Neural progenitor cell (in vitro differentiated cells): ENCODE data around the gene CHIA.

Source experiments
- CTCF ChIP-seq: fragments of 200-600 bp; sonication (generic); IDR thresholded peaks from 2 replicates; pipeline ENCODE4 v1.5.1; 2017; ENCODE audit warnings: antibody characterized with exemption, mild to moderate bottlenecking
- EZH2 ChIP-seq: fragments of 200-600 bp; sonication (generic); IDR thresholded peaks from 2 replicates; pipeline ENCODE4 v1.6.1; 2017; ENCODE audit warnings: antibody characterized with exemption, mild to moderate bottlenecking, moderate library complexity
- EZH2phosphoT487 ChIP-seq: fragments of 200-600 bp; sonication (generic); IDR thresholded peaks from 2 replicates; pipeline ENCODE4 v1.6.1; 2017; ENCODE audit warnings: antibody characterized with exemption

GRCh38 chr1:111274653-111275052 lies 16.0 kb upstream of the CHIA start:
- TF ChIP-seq CTCF, result no peak
- TF ChIP-seq EZH2, result no peak
- TF ChIP-seq EZH2phosphoT487, result no peak
